Right lobe of liver (tissue), 4 donors: ENCODE data around the gene KCNQ1.

Experiments used
- POLR2A ChIP-seq: fragments of 450-650 bp; IDR thresholded peaks from one replicate; pipeline ENCODE4 v1.6.1; 2017; ENCODE audit warnings: antibody characterized with exemption, mild to moderate bottlenecking
- TF ChIP-seq, protein P1 (sequence below), 4 donors: fragments of 200-600 bp in 3 of 4; fragments of 450-650 bp in 1 of 4; IDR thresholded peaks; one replicate each; pipeline versions ENCODE4 v1.5.1 to v1.8.0; 2016 to 2022; ENCODE audit warnings: antibody characterized with exemption in 4 of 4, mild to moderate bottlenecking in 2 of 4
- donor health status: DM: no; HTN: no; CAD: no.
- donor health status: DM: no; HTN: no; CAD: no.
- donor health status: DM: no; HTN: yes; CAD: no.

DNA sequence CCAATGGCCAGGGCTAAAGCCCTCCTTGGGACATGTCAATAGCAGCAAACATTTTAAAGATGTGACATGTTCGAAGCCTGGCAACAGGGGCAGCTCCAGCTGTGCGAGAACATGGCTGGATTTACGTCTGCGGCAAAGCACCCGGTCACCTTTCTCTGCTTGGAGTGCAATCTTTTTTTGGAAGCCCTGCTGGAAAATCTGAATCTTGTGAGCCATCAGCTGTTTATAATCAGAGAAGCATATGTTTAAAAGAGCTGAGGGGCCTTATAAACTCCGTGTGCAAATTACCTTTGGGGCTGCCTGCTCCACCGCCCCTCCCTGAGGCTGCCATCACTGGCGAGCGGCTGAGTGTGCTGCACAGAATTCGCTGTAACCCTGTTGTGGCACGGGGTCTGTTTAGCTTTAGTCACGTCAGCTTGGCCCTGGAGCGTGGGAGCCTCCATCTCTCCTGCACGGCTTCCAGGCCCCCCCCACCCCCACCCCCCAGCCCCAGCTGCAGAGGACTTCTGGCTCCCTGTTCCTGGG is 264.0 kb downstream of the KCNQ1 start:
- TF ChIP-seq, protein P1, sequence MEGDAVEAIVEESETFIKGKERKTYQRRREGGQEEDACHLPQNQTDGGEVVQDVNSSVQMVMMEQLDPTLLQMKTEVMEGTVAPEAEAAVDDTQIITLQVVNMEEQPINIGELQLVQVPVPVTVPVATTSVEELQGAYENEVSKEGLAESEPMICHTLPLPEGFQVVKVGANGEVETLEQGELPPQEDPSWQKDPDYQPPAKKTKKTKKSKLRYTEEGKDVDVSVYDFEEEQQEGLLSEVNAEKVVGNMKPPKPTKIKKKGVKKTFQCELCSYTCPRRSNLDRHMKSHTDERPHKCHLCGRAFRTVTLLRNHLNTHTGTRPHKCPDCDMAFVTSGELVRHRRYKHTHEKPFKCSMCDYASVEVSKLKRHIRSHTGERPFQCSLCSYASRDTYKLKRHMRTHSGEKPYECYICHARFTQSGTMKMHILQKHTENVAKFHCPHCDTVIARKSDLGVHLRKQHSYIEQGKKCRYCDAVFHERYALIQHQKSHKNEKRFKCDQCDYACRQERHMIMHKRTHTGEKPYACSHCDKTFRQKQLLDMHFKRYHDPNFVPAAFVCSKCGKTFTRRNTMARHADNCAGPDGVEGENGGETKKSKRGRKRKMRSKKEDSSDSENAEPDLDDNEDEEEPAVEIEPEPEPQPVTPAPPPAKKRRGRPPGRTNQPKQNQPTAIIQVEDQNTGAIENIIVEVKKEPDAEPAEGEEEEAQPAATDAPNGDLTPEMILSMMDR (IDR thresholded peaks at IDR 0.05) = no peak
- TF ChIP-seq POLR2A = no peak
